ENCODE results near the gene ERFL.

The ERFL gene

DNA sequence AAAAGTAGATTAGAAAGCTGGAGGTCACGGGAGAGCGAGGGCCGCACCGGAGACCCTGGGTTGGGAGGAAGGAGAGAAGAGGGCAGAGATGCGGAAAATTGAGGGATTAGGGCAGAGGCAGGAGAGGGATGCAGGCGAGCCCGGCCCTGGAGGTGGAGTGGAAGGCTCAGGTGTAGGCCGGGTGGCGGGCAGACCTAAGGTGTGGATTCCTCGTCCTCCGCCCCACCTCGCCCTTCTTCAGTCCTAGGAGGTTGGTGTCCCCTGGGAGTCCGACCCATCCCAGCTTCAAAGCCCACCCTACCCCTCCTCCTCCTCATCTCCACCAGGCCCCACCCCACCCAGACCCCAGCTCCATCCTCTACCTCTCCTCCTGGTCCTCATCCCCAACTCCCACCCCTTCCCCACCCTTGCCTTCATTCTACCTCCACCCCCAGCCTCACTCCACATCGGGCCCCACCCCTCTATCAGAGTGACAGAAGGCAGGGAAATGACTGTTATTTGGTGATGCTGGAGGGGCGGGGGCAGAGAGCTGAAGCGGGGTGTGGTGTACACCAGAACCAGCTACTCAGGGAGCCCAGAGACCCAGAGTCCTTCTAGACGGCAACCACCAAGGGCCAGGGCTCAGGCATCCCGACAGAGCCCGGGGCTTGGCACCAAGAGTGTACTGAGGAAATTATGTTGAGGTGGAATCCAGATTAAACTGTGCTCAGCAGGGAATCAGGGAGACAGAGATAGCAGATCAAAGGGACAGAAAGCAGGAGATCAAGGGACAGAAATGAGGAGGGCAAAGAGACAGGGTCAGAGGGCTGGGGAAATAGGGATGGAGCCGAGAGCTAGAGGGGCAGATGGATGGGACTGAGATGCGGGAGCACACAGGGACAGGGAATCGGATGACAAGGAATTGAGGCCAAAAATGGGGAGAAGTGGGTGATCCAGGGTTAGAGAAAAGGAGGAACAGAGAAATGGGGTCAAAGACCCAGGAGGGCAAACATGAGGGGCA, 6.4 kb downstream of the ERFL start:
- H3K4me3 ChIP-seq (ENCODE audit: low read length) = no peak overlapping the region
- no peak for DNase-seq (ENCODE audit: low read depth)
- TF ChIP-seq CTCF (conservative IDR thresholded peaks at IDR 0.05; ENCODE audit: low read length) = no peak

- DNase-seq (ENCODE audit: low read depth) = no peak
- no peak for TF ChIP-seq CTCF (conservative IDR thresholded peaks at IDR 0.05; ENCODE audit: low read length)
- no peak overlapping the region for H3K4me3 ChIP-seq (ENCODE audit: low read length)
Measured at GRCh38 chr19:41920882-41921576, 7.2 kb downstream of the ERFL start.

GRCh38 chr19:41919948-41920712, 8.1 kb downstream of the ERFL start:
- TF ChIP-seq CTCF (conservative IDR thresholded peaks at IDR 0.05; ENCODE audit: low read length) = no peak
- H3K4me3 ChIP-seq (ENCODE audit: low read length) = no peak overlapping the region
- DNase-seq (ENCODE audit: low read depth) = no peak

GRCh38 chr19:41918653-41919244, 9.5 kb downstream of the ERFL start:
- no peak for TF ChIP-seq CTCF (conservative IDR thresholded peaks at IDR 0.05; ENCODE audit: low read length)
- H3K4me3 ChIP-seq (ENCODE audit: low read length) = no peak overlapping the region
- peak; percentile 44 for DNase-seq (ENCODE audit: low read depth)

DNA sequence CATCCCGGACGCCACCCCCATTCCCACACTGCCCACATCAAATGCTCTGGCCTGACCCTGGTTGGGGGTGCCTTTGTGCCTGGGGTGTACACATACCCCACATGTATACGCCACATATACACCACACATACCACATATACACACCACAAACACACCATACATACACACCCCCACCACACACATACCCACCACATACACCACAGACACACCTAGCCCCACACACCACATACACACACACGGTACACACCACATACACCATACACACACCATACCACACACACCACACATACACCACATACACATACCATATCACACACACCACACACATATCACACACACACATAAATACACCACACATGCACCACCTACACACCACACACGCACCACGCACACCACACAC, 10.2 kb downstream of the ERFL start:
- no peak for DNase-seq (ENCODE audit: low read depth)
- H3K4me3 ChIP-seq (ENCODE audit: low read length) = no peak overlapping the region
- TF ChIP-seq CTCF (conservative IDR thresholded peaks at IDR 0.05; ENCODE audit: low read length) = no peak

DNA sequence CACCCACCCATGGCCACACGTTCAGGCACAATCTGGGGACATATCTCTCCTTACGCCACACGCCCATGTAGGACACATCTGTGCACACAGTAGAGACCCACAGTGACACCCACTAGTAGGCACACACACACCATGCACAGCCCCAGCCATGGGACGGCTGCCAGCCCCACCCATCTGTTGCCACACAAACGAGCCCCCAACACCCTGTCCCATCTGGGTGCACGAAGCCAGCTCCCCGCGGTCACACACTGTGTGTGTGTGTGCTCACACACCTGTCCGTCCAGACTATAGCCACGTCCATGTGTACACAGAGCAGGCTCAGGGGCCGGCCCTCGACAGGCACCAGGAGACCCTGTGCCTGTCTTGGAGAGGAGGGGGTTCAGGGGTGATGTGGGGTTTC, 10.6 kb downstream of the ERFL start:
- no peak for TF ChIP-seq CTCF (conservative IDR thresholded peaks at IDR 0.05; ENCODE audit: low read length)
- DNase-seq (ENCODE audit: low read depth) = no peak
- no peak overlapping the region for H3K4me3 ChIP-seq (ENCODE audit: low read length)
